HG03521 (cell line): ENCODE measurements around the gene RNF220.

Source experiments
- ATAC-seq: cut with Tn5 transposase; IDR thresholded peaks from one replicate; pipeline ENCODE4 v1.9.1; 2021; ENCODE audit warnings: mild to moderate bottlenecking, moderate library complexity; ENCODE audit not compliant: unreplicated experiment

Gene RNF220

DNA sequence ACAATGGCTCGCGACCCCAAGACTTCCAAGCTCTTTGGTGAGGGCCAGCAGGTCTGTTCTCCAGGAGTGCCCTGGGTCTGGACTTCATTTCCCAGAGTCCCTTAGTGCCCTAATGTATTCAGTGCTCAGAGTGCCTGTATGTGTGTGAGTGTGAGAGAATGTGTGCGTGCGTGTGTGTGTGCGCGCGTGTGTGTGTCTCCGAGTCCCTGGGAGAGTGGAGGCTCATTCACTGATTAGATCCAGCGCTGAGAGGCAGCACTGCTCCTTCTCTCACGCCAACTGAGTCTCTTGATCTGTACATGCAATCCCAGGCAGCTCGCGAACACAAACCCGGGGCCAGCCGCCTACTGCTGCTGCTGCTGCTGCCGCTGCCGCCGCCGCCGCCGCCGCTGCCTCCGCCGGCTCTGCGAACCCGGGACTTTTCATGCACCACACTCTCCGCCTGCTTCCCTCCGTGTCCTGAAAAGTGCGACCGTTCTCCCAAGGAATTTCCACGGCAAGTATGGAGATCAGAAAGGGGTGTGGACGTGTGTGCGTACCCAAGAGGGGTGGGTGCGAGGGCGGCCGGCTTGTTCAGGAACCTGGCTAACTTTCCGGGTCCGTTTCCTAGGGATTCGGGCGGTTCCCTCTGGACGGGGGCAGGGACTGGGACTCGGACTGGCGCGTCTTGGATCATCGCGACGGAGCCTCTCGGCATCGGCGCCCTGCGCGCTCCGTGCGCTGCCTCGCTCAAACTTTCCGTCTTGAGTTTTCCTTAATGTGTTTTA is at the start of gene RNF220:
Gene RNF220 (plus strand): TSS at position 225 of the 767 bp plus-strand sequence.
- ATAC-seq: no peak

DNA sequence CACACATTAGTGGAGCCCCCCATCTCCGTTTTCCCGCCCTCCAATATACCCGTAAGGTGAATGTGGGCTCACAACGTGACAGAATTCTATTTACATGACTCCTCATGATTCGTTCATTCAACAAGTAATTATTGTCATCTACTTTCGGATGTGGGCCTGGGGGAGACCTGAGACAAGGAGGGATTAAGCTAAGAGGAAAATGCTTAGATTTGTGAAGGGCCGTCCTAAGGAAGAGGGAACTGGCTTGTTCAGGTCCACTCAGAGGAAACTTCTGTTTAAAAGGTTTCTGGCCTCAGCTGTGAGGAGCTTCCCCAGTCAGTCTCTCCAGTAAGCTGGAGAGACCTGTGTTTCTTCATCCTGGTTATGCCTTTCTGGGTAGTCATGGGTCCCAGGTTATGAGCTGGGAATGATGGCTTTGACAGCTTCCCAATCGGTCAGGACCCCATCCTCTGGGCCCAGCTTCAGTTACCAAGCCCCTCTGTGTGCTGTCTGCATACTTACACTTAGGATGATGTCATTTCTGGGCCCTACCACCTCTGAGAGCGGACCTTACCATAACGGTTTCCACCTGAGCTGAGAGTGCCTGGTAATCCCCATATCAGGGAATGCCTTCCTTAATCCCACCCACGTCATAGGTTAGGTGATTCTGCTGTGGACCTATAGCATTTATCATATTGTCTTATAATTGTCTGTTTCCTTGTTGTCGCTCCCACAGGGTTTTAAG is 49.3 kb upstream of the RNF220 start:
- no peak for ATAC-seq

DNA sequence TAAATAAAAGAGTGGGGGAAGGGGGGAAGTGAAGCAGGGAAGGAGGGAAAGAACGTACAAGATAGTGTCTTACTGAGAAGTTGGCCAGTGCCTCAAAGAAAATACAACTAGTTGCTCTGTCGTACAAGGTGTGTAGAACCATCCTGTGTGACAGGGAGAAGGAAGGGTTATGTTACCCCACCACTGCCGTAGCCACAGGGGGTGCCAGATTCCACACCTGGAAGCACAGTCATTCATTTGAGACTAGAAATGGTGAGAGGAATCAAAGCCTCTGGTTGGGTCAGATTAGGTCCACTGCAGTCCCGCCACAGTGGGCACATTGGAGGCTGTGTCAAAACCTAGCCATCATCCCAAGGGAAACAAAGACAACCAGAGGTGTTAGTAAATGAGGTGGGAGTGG is 47.3 kb upstream of the RNF220 start:
- no peak for ATAC-seq

DNA sequence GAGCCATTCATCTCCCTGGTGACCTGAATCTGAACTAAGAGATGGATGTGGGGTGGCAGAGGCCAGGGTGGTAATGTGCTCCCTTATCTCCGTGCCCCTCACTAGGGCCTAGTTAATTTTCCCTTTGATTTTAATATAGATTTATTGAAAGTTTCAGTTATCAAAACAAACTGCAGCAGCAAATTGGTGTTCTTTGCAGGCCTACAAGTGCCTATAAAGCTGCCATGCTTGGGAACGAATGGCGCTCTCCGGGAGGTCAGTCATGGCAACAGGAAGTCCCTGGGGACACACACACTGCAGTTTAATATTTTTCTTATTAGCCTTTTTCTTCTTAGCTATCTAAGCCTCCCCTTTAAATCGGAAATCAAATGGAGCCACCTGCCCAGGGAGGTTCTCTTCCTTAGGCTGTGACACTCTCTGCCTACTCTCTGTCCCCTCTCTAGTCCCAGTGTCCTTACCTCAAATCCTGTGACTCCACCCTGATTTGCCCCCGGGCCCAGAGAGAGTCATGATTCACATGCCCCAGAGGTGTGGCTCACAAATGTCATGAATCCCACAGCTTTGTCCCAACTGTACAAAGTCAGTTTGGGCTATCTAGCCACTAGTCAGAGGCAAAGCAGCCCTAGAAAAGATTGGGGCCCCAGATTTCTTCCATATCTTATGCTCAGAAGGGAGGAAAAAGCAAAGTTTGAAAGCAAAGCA is 45.7 kb upstream of the RNF220 start:
- ATAC-seq: no peak

DNA sequence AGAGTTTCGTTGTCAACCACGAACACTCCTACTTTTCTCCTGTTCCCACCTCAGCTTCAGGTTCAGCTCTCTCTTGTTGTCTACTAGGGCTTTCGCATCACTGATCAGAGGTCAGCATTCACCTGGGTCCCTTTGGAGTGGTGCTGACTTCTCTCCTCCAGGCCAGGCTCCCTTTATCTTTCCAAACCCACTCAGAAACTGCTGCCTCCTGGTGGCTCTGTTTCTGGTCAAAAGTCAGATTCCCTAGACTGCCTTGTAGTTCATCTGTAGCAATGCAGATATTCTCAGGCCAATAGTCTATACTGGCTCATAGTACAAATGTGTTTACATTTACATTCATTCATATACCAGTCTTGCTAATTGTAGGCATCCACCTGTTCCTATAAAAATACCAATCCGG is 43.6 kb upstream of the RNF220 start:
- no peak for ATAC-seq

DNA sequence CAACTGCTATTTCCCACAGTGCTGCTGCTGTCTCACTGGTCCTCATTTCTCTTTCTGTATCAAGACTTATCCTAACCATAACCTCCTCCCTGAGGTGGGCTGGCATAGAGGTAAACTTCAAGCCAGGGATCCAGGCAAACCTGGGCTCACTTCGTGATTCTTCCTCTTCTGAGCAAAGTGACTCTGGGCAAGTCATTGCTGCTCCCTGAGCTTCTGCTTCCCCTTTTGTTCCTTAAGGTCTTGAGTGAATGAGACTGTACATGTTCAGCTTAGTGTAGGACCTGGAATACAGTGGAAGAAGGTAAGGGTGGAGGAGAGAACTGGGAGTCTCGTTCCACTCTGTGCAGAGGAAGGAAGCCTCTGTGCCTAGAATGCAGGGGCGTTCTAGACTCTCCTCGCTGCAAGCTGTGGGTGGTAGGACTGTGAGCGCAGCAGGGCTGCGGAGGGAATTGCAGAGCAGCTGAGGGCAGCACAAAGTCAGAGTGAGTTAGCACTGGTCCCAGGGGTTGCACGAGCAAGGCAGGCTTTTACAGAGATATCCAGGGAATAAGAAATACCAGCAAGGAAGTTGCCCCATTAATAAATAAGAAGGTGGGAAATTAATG is 38.6 kb upstream of the RNF220 start:
- no peak for ATAC-seq

DNA sequence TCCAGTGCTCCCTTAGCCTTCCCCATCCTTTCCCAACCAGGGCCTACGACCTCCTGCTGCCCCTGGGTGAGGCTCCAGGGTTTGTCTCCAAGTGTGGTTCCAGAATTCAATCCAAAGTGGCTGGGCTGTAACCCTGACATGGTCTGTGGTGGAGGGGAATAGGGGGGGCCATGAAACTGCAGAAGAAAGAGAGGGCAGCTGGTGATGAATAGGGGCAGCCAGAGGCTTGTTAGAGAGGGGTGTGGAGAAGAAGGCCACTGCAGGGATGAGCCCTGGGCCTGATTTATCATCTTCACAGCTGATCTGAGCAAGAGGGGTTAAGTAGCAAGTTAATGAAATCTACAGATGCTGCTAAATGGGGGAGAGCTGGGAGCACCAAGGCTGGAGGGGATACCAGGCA is 37.1 kb upstream of the RNF220 start:
- ATAC-seq: no peak

DNA sequence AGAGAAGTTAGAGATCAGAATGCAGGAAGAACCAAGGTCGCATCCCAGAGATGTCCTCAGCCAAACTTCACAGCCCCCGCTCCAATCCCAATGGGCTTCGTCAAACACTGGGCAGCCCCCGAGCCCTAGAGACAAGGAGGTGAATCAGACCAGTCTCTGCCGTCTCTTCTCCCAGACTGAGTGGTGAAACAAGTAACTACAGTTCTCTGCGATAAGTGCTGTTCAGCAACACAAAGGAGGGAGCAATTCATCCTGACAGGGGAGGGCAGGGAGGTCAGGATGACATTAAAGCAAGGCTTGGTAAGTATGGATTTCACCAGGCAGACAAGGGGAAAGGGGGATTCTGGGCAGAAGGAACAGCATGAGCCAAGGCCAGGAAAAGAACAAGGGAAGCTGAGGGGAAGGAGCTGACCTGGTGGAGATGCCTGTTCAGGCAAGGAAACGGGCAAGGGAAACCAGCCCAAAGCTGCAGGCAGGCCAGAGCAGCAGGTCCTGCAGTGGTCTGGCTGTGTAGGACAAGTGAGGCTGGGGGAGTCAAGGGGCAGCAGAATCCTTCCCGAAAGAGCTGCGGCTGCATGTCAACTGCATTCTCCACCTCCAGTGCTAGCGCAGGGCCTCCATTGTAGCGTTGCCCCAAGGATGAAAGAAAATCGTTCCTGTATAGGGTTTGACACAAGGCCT is 36.4 kb upstream of the RNF220 start:
- no peak for ATAC-seq

DNA sequence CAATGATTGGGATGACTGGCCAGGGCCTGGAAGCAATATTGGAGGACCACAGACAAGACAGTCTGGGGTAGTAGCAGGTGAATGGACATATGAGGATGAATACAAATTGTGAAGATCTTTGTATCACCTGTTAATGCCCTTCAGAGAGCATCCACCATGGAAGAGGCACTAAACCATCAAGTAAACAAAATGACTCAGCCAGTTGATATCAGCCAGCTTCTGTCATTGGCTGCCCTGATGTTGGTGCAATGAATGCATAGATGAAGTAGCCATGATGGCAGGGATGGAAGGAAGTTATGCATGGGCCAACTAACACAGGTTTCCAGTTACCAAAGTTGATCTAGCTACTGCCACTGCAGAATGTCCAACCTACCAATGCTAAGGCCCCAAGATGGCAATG is 33.8 kb upstream of the RNF220 start:
- ATAC-seq: no peak

DNA sequence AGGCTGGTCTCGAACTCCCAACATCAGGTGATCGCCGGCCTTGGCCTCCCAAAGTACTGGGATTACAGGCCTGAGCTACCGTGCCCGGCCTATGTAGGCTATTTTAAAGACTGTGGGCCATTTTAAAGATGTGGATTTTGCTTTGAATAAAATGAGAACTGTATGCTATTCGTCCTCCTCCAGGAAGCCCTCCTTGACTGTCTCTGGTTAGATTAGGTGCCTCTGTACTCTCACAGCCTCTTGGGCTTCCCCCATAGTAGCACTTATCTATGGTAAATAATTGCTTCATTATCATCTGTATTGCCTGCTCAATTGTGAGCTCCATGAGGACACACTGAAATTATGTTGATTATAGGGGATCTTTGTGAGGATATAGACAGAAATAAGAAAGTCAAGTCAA is 29.5 kb upstream of the RNF220 start:
- no peak for ATAC-seq

DNA sequence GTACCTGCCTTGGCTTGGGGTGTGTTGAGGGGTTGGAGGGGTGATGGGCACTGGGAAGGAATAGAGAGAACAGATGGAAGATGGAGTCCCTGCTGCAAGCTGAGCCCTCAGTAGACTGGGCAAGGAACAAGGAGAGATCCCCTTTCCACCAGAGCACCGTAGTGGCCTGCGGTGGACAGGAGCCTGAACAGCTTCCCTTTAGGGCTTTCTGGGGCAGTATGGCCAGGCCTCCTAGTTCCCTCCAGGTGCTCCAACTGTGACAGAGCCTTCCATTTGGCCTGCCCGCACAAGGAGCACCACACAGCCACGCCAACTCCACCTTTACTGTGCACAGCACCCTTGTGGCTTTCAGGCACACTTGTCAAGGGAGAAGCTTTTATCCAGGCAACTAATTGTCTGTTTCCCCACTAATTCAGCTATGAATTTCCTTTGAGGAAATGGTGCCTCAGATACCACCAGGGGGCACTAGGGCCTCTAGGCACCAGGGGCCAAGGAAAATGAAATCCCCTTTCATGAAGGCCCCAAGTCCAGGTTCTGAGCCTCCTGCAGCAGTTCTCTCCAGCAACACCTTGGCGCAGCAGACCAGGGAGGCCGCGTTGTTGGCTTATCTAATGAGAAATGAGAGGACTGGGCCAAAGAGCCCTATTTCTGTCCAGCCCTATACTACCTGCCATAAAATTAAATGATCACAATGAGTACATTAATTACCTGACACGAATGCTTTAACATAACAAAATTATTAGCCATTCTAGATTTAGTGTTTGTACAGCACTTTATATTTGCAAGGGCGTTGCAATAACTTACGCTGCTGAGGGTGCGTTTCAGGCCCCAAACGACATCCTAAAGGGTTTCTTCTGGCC is 26.9 kb upstream of the RNF220 start:
- ATAC-seq: no peak

DNA sequence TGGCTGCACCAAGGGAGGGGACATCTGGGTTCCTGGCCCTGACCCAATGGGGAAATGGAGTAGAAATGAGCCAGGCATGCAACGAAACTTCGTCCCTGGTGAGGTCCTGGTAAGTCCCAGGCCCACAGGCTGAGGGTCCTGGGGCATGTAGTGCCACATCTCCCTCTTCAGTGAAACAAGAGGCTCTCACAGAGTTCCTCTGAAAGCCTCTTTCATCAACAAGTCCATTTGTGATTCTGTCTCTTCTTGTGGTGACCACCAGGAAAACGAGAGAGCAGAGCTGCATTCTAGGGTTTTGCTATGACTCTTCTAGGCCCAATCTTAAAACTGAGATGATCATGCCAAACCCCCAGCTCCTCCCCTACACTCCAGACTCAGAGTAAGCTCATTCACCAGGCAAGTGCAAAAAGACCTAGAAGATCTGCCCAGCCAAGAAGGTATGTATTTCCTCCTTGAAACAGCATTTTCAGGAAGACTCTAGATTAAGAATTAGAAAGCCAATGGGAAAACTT is 24.3 kb upstream of the RNF220 start:
- no peak for ATAC-seq

DNA sequence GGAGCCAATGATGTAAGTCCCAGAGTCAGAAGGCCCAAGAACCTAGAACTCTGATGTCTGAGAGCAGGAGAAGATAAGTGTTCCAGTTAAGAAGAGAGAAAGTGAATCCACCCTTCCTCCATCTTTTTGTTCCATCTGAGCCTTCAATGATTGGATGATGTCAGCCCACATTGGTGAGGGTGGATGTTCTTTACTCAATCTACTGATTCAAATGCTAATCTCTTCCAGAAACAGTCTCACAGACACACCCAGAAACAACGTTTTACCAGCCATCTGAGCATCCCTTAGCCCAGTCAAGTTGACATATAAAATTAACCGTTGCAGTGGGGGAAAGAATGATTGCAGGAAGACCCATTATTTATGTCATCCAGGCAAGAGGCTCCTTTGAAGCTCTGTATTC is 16.5 kb upstream of the RNF220 start:
- ATAC-seq: no peak

DNA sequence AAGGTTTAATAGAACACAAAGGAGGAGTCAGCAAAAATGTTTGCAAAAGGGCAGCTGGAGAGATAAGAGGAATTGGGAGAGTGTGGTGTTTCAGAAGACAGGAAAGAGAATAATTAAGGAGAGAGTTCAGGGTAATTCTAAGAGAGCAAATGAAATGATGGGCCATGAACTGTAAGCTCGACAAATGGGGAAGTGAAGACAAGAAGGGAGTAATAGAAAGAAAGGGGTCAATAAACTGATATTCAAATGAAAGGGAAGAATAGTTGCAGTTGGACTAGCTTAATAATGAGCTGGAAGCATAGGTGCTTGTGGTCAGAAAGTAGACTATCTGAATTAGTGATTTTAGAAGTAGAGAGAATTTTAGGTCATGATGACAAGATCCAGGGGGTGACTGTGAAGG is 15.6 kb upstream of the RNF220 start:
- no peak for ATAC-seq

DNA sequence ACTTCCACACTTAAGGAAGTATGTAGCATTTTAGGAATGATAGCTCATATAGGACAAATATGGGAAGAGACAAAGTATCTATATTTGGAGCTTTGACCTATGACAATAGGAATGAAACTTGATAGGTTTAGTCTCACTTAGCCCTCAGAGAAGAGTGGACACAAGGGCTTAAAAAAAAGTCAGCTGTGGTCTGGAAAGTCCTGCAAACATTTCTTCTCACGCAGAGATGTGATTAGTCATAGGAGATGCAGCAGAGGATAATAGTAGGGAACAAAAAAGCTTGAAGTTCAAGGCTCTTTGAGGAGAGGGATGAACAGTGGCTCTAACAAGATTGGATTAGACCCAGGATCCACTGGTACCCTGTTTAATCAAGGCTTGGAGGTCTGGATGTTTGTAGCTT is 14.8 kb upstream of the RNF220 start:
- no peak for ATAC-seq

DNA sequence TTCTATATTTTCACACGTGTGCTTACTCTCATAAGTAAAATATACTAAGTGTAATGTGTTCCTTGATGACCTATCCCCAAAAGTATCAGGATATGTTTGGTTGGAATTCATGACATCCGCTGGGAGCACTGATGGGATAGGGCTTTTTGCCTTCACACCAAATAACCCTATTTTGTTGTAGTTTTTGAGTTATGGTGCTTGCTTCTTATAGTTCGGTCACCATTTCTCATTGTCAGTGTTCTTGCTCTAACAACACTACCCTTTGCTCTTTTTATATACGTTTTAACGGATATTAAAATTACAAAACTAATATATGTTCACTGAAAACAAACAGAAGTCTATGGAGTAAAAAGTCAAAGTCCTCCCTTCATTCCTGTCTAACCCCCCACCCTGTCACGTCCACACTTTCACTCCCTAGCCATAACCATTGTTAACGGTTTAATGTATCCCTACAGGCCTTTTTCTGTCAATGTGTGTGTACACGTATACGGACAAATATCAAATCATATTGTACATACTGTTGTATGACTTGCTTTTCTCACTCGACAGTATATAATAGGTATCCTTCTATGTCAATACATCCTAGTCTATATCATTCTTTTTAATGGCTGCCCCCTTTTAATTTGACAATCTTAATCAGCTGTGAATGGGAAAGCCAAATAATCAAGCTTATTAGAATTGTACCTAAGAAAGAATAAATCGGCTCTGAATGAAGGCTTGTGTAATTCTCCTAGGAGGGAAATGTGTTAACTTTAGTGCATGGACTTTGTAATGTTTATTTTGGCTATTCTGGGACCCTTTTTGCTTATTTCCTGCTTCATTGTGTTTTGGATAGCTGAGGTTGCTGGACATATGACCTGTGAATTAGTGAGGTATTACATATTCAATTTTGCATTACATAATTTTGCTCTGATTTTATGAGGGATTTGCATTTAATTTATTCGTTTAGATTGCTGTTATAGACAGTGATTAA is 3.5 kb upstream of the RNF220 start:
- ATAC-seq: no peak

DNA sequence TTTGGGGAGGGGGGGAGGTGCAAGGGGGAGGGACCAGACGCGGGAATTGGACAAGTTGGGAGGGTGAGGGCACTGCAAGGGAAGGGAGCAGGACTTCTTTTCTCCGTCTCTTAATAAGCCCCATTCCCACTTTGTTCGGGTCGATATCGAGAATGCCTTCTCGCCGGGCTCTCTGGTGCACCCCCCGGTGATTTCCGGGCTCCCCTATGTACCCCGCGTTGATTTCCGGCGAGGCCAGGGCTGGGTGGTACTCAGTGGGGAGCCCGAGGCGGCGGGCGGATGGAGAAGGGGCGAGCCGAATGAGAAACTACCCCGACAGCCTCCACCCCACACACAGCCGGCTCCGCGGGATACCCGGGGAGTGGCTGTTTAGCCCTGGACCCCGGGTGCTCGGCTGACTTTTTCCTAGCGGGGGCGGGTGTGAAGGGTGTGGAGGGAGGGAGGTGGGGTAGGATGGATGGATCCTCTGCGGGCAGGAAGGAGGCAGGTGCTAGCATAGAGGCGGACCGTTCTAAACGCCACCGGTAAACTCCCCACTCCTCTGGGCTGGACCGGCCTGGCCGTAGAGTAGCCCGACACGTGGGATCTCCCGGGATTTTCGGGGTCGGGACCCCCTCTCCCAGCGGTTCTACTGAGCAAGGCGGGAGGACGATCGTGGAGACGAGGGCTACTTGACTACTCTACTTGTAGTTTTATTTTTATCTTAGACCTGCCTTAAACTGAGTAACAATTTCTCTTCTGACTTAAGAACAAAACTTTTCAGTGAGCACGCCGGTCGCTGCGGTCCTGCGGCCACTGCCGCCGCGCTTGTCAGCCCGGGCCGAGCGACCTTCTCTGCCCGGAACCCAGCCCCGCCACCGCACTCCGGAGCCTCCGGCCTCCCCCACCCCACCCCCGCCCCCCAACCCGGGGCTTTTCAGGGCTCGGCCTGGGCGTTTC is 1.0 kb downstream of the RNF220 start:
- no peak for ATAC-seq
